DMS53 treated with DMSO at 0.1 percent for 48 hours (cell line): Measurements from ENCODE around the gene DHX36.
A peak's percentile ranks its signal among the peaks of the same experiment; 100 is the strongest.

Experiments
- DNase-seq: peaks from one replicate; lab custom pipeline; 2025; ENCODE audit not compliant: unreplicated experiment; lab: John Stamatoyannopoulos, UW

DHX36 gene

DNA sequence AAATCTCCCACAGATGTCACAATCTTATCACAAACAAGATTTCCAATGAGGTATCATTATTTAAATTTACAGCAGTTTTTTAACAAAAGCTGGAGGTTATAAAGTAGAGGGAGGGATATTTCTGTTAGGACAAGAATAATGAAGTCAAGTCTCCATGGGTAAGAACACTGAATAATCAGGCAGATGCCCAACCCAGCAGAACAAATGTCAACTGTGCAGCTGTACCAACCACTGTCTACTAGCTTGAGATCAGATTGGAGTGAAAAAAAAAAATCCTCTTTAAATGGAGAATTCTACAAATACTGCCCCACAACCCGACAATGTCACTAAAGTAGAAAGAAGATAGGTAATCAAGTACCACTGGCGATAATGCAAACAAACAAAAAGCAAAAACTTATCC is 30.3 kb downstream of the DHX36 start:
- DNase-seq, result no peak

DNA sequence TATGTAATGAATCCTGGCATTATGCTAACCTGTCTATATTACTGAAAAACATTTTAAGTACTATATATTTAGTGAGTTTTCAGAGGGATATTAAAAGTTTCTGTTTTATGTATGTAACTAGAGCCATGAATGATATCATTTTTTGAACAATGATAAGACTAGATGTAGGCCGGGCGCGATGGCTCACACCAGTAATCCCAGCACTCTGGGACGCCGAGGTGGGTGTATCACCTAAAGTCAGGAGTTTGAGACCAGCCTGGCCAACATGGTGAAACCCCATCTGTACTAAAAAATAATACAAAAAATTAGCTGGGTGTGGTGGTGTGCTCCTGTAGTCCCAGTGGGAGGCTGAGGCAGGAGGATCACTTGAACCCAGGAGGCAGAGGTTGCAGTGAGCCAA is 34.1 kb downstream of the DHX36 start:
- DNase-seq, result no peak

DNA sequence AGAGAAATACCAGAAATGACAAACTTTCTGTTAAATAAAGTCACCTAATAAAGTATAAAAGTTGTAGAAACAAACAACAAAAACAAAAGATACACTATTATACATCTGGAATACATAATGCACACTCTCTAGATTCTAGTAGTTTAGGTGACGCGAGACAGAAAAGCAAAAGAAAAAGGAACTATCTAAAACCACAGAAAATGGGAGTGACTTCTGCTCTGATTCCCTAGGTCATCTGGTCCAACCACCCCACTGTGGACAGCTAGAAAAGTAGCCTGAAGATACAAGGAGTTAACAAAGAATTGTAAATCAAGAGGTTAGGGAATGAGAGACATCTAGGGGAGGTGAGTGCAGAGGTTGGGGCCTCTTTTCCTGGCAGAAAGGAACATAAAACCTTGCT is 39.1 kb downstream of the DHX36 start:
- DNase-seq, result no peak

DNA sequence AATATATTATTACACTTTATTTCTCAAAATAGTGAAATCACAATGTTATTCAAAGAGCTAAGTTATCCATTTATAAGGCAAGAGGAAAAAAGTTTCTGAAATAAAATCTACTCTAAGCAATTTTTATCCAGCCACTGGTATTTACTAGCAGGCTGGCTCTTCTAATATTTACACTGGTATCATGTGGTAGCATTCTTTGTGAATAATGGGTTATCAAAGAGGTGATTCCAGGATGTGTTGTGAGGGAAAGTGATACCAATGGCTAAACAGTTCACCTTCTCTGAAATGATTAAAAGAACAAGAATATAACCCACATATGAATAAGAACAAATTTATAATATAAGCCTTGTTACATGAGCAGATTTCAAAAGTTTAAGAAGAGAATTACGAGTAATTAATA is 44.1 kb downstream of the DHX36 start:
- no peak for DNase-seq

DNA sequence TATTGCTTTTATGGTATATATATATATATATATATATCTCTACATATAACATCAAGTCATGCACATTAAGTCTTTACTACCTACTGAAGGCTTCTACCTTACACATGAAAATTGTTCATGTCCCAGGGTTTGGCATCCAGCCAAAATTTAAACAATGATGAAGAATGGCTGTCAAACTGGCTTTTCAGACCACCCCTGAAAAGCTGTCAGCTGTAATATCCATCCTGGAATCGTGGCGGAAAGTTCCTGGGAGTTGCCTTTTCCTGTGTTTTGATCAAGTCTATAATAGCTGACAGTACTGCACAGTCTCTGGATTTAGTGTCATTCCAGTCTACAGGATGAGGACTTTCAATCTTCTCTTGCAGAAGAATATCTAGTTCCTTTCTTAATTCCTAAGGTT is 48.3 kb downstream of the DHX36 start:
- no peak for DNase-seq

DNA sequence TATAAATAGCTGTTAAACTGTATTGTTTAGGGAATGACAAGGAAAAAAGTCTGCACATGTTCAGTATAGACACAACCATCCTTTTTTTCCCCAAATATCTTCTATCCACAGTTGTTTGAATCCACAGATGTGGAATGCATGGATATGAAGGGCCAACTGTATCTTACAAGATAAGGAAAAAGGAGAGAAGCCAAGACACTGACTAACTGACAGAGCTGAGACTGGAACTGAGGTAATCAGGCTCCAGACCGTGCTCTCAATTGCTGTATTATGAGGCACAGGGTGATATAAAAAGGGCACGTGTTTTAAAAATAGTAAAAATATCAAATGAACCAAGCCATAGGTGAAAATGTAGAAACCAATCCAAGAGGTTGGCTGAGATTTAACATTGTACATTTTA is 49.0 kb downstream of the DHX36 start:
- no peak for DNase-seq

DNA sequence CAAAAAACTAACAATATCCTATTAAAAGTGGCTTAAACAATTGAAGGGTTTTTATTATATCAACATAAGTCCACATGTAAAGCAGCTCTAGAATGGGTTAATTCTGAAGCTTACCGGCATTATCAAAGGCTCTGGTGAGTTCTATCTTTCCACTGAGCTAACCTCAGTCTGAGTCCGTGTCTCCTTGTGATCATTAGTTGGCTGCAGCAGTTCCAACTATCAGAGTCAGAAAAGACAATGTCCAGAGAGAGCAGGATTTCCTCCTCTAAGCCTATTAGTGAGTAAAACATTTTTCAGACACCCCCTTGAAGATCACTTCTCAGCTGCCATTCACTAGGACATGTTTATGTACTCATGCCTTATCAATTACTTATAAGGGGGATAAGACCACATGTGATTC is 49.9 kb downstream of the DHX36 start:
- no peak for DNase-seq

DNA sequence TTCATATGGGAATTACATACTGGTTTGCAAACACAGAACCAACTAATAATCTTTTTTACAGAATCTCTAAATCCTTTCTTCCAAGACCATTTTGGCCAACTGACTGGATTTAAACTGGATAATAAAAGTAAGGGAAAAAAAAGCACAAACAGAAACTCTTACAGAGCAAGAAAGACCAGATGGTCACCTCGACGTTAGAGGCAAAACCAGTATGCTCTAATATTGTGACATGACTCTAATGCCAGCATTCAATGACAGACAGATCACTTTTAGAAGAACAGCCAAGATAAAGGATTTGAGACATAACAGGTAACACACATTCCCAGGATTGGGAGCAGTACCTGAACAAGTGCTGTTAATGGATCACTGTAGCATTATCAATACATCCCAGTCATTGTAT is 50.9 kb downstream of the DHX36 start:
- no peak for DNase-seq

DNA sequence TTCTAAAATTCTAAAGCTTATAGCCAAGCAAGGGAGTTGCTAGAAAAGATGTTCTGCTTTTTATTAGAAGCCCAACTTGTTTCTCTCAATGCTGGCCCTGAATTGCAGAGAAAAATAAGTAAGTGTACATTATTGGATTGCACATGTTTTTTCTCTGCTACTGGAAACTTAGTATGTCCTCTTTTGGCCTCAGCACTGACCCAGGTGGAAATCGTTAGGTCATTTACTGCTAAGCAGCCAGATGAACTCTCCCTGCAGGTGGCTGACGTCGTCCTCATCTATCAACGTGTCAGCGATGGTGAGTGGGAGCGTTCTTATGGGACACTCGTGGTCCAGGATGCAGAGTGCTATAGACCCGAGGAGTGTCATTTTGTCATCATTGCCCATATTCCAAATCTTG is 69.8 kb downstream of the DHX36 start:
- DNase-seq, result no peak

DNA sequence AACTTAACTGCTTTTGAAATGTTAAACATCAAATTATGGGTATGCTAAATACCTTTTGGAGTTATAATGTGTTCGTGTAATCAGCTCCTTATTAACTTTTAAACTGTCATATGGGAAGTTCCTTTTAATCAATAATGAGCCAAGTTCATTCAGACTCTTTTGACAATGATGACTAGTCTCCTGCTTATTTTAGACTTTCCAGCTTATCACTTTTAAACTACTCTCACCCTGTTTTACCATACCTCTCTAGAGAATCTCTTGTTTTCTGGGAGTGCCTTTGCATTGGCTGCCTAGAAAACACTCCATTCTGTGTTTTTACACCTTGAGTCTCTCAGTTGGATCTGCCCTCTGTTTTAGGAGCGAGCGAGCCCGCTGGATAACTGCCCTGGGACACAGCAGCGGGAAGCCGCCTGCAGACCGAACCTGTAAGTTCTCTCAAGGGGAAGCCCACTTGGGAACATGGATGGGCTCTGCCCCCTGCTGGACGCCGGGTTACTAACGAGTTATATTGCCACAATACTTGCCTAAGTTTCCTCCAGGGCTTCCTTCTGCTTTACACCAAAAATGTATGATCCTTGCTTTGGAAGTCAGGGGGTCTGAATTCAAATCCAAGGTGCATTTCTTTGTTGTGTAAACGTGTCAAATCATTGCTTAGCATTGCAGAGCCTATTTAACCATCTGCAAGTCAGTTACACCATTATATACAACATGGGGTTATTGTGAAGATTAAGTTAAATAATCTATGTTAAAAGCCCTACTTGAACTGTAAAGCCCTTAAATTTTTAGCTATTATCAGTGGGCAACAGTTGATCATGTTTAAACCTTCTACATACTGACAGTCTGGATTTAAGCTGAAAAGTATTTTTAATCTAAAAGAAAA is 71.3 kb downstream of the DHX36 start:
- peak; percentile 59 for DNase-seq

DNA sequence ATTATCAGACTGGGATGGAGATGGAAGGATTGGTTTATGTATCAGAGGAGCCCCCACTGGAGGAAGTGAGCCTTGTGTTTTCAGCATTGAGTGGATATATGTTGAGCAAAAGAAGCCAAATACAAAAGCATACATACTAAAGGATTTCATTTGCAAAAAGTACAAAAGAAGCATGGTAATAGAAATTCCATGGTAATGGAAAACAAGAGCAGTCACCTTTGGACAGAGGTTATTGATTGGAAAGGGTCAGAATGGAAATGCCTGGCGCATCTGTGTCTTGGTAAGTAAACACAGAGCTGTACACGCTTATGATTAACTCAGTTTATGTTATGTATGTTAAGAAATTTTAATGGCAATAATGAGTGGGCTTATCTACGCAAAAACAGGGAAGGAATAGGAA is 72.7 kb downstream of the DHX36 start:
- no peak for DNase-seq

DNA sequence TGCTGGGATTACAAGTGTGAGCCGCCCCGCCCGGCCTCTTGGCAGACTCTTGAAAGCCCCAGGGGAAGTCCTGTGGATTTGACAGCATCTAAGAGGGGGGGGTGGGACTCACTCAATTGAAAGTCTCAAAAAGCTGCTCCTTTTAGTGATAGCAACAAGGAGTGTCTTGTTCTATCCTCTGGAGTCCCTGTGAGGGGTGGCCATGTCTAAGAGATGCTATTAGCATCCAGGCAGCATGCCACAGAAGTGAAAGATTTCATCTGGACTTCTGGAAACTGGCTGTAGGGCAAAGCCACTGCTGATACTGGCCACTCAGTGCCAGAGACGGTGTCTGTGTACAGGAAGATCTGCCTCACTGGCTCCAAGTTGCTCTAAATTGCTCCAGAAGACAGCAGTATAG is 74.0 kb downstream of the DHX36 start:
- no peak for DNase-seq

DNA sequence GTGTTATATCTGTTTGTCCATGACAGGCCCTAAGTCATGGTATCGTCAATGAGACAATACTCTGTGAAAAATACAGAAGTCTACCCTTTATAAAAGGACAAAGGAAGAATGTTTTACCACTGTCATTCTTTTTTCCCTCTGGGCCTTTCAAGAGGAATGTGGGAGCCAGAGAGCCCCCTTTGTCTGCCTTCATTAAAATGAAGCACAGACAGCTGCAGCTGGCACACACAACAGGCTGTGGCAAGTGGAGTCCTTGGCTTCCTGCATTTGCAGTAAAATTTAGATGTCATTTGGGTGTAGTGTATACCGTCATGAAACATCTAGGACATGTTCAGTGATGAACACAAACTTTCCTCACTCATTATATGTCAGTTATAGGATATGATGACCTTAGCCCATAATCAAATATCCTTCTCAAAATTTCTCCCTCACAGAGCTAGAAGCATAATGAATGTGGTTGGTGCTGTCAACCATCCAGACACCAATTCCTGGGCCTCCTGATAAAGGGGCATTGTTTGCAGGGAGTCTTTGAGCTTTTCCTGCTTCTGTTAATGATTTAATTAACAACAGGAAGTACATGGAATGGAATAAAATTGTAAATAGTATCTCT is 76.4 kb downstream of the DHX36 start:
- DNase-seq, result no peak

DNA sequence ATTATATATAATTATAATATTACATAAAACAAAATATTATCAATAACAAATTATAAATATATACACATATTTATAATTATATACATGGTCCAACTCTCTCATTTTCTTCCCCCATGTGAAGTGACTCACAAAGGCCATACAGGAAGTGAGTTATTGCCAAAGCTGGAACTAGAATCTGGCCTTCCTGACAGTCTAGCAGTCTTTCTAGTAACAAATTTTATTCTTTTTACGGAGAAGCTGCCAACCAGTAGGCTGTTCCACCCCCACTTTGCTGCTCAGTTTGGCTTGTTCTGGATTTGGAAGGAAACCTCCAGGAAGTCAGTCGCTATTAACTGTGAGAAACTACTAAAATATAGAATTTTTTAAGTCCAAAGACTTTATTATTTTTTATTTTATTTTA is 79.6 kb downstream of the DHX36 start:
- no peak for DNase-seq

DNA sequence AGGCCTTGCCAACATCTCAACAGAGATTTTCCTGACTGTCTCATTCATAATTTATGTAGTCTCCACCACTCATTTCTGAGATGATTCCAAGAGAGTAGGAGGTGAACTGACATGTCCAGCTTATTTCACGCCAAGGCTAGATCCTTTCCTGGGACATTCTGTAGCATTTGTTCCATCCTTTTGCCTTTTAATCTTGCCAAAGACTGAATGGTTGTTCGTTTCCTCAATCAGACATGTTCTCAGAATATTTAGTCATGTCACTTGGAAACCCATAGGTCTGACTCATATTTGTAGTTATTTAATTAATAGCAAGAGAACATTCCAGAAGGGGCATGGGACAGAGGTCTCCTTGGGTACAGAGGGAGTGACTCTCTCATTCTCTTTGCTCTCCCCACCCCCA is 80.9 kb downstream of the DHX36 start:
- no peak for DNase-seq

DNA sequence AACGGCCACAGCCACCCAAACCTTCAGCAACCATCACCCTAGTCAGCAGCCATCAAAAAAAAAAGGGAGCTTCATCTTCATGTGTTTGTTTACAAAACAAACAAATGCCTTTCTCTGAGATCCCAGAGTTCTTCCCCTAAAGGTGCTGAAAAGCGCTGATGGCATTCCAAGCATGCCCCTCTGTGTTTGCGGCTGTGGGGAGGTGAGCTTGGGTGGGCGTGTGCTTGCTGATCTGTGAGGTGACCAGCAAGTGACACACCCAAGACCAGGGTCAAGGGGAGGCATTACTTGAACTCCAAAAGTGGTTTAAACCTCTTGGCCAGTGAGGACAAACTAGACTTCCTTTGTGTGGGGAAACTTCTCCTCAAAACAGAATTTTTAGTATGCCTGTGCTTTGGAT is 81.5 kb downstream of the DHX36 start:
- no peak for DNase-seq

DNA sequence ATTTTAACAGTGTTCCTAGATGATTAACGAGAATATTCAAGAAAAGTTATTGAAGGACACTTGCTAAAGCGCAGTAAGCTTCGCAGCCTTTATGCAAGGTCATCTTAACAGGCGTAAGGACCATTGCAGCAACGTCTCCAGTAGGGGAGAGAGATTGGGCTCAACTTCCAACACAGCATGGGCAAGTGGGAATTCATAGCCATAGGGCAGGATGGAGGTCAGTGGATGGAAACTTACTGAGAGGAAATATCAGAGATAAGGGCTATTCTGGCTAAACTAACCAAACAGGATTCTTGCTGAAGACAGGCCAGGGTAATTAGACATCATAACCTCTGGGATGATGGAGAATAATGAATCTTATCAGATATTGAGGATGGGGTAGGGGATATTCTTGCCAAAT is 82.8 kb downstream of the DHX36 start:
- DNase-seq, result no peak

DNA sequence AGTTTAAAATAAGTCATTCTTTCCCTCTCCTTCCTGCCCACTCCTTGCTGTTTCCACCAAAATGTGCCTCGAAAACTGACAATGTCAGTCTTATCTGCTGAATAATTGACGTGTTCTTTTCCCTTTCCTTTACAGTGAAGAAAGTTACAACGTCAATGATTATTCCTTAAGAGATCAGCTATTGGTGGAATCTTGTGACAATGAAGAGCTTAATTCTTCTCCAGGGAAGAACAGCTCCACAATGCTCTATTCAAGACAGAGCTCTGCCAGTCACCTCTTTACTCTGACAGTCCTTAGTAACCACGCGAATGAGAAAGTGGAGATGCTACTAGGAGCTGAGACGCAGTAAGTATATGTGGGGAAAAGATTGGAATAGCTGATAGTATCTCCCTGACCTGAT is 84.1 kb downstream of the DHX36 start:
- DNase-seq, result no peak

DNA sequence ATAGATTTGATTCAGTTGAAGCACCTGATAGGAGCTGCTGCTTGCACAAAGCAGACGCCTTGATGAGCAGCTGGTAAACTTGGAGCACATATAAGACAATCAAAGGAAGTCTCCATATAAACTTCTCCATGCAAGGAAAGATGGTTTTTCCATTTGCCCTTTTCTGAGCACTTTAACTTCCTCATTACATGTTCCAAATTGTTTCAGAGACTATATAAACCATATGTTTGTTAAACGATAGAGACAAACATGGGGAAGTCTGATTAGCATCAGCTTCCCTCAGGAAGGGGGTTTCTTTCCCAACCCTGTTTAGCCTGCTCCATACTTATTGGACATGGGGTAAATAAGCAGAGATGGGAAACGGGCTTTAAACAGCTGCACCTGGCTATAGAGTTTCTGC is 88.0 kb downstream of the DHX36 start:
- DNase-seq, result no peak

DNA sequence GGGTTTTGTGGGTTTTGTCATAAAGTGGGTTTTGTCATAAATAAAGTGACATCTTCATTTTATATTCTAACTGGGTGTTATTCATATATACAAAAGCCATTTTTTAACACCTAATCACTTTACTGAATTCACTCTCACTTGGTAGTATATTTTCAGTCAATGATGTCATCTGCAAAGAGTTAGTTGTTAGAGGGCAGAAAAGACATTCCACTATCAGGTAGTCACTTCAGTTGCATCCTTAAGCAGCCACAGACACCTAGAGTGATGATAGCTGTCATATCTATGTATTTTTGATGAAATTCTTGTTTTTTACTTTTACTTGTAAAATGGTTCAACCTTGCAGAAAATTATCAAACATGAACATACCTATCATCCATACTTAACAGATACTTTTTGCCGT is 89.0 kb downstream of the DHX36 start:
- DNase-seq, result no peak

DNA sequence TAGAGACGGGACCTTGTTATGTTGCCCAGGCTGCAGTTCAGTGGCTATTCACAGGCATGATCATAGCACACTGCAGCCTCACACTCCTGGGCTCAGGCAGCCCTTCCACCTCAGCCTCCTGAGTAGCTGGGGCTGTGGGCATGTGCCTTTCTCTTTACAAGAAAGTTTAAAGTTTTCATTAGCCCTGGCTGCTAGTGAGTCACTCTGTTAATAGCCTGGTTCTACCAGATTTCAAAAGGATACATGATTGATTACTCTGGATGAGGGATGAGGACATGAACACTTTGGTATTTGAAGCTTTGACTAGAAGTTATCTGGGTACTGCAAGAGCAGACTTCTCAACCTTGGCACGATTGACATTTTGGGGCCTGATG is 95.1 kb downstream of the DHX36 start:
- DNase-seq, result no peak

DNA sequence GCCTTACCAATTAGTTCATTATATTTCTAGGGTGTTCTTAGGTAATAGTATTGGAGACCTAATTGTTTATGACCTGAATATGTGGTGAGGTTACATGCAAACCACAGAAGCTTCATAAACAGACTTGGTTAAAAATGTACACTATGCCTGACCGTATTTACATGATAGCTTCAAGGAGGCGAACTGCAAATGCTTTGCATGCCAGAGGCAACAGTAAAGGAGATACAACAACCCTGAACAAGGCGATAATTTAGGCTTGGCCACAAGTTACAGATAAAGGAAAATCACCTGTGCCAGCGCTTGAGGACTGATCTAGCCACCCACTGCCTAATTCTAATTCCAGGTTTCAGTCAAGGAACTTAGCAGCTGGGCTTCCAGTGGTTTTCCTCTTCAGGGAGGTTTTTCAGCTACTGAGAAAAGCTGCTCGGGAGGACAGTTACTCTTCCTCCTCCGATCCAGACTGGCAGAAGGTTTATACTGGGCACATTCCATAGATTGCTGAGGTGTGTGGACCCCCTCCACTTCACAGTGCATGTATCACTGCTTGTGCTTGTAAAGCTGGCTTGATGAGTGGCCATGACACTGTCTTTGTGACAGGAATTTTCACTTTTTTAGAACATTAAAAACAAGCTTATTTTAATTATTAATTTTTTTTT is 95.6 kb downstream of the DHX36 start:
- no peak for DNase-seq
